ENCODE measurements around the gene OR51B5.
"Not testable (repeated sequence)": the region's sequence is repeated elsewhere in the genome, so short reads cannot be mapped to it uniquely, and the experiment has no call there.

The OR51B5 gene

DNA sequence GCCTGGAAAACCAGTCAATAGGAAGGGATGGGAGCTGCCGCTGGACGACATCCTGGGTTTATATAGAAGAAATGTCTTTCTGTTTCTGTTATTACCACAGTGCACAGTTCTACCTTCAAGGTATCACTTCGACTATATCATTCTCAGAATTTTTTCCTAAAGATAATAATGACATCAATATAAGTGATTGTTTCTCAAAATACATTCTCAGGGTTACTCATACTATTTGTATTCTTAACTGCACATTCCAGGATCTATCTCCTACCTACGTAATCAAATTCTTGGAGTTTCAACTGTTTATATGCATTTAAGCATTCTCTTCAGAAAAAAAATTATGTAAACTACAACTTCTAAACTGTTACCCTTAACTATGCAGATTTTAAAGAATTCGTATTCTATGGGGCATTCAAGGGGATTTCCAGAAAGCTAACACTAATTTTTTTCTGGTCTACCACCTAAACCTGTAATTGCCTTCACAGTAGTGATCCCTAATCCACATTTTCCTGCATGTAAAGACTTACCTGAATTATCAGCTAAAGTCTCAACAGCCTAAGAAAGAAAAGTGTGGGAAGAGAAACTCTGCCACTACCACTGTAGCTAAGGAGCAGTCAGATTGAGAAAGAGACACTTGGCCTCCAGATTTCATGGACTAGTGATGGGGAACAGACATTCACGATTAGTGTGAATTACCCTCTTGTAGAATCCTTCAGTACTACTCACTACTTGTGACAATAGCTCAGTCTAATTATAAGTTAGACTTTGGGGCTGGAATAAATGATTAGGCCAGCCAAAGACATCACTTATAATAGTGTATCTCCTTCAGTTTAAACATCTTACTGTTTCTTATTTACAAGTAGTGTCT, at the start of gene OR51B5:
Gene OR51B5 (minus strand): TSS at position 51 of the 862 bp plus-strand sequence. CDS start 0 bp downstream, at position 51.
- H3K9me3 ChIP-seq (ENCODE audit: control insufficient read depth, low read depth, low read length): no peaks in the 10 kb centered on the region
- peaks cover 11% of the 10 kb centered on the region for H3K4me1 ChIP-seq (ENCODE audit: control insufficient read depth, low read depth, low read length)
- H3K36me3 ChIP-seq (ENCODE audit: control insufficient read depth, low read depth, low read length): no peaks in the 10 kb centered on the region
- H3K27me3 ChIP-seq (ENCODE audit: control insufficient read depth, insufficient read depth, low read length): no peaks in the 10 kb centered on the region
- H3K4me3 ChIP-seq (ENCODE audit: low read length): no peak within 1 kb of the TSS
- H3K27ac ChIP-seq (ENCODE audit: low read length): no peak within 1 kb of the TSS
- no peak within 1 kb of the TSS for H3K9ac ChIP-seq (ENCODE audit: low read length)

- Histone ChIP-seq H3K4me1 (ENCODE audit: control insufficient read depth, low read depth, low read length) (peaks cover 10% of the 10 kb centered on the region), H3K9me3 (ENCODE audit: control insufficient read depth, low read depth, low read length) (no peaks in the 10 kb centered on the region), H3K27ac (ENCODE audit: low read length) (no peak overlapping the region), H3K9ac (ENCODE audit: low read length) (no peak overlapping the region), H3K27me3 (ENCODE audit: control insufficient read depth, insufficient read depth, low read length) (no peaks in the 10 kb centered on the region), H3K36me3 (ENCODE audit: control insufficient read depth, low read depth, low read length) (no peaks in the 10 kb centered on the region), H3K4me3 (ENCODE audit: low read length) (no peak overlapping the region)
These were observed 46.9 kb upstream of the OR51B5 start for GRCh38 chr11:5390210-5390609.

GRCh38 chr11:5384335-5384734, 41.0 kb upstream of the OR51B5 start:
- H3K27me3 ChIP-seq (ENCODE audit: control insufficient read depth, insufficient read depth, low read length): no peaks in the 10 kb centered on the region
- no peak overlapping the region for H3K27ac ChIP-seq (ENCODE audit: low read length)
- H3K4me1 ChIP-seq (ENCODE audit: control insufficient read depth, low read depth, low read length): peaks cover 17% of the 10 kb centered on the region
- H3K36me3 ChIP-seq (ENCODE audit: control insufficient read depth, low read depth, low read length): no peaks in the 10 kb centered on the region
- H3K4me3 ChIP-seq (ENCODE audit: low read length): no peak overlapping the region
- no peak overlapping the region for H3K9ac ChIP-seq (ENCODE audit: low read length)
- no peaks in the 10 kb centered on the region for H3K9me3 ChIP-seq (ENCODE audit: control insufficient read depth, low read depth, low read length)

DNA sequence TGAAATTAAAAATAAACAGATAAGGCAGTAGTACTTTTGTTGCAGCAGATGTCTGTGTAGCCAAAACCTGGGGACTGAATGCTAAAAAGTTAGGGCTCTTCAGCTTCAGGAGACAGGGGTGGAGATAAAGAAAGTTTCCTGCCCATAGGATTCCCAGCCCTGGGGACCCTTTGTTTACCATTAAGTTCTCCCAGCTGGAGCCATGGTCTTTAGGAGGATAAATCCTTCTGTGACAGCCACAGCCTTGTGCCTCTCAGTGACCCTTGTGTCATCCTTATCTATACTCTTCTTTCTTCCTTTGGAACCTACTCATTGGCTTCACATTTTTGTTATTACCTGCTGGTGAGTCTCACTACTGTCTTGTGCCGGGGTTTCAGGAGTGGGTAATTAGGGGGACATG, 40.3 kb upstream of the OR51B5 start, which contains the start of gene OR51M1:
Gene OR51M1 (plus strand): TSS at position 237 of the 400 bp plus-strand sequence. CDS start 5,587 bp downstream, outside the sequence.
- Histone ChIP-seq H3K9ac (ENCODE audit: low read length) (no peak within 1 kb of the TSS), H3K27ac (ENCODE audit: low read length) (no peak within 1 kb of the TSS), H3K27me3 (ENCODE audit: control insufficient read depth, insufficient read depth, low read length) (no peaks in the 10 kb centered on the region), H3K36me3 (ENCODE audit: control insufficient read depth, low read depth, low read length) (no peaks in the 10 kb centered on the region), H3K4me1 (ENCODE audit: control insufficient read depth, low read depth, low read length) (peaks cover 14% of the 10 kb centered on the region), H3K9me3 (ENCODE audit: control insufficient read depth, low read depth, low read length) (no peaks in the 10 kb centered on the region), H3K4me3 (ENCODE audit: low read length) (no peak within 1 kb of the TSS)

GRCh38 chr11:5380740-5381342, 37.5 kb upstream of the OR51B5 start:
- no peak overlapping the region for H3K9ac ChIP-seq (ENCODE audit: low read length)
- no peaks in the 10 kb centered on the region for H3K27me3 ChIP-seq (ENCODE audit: control insufficient read depth, insufficient read depth, low read length)
- H3K4me1 ChIP-seq (ENCODE audit: control insufficient read depth, low read depth, low read length): peaks cover 7% of the 10 kb centered on the region
- H3K4me3 ChIP-seq (ENCODE audit: low read length): no peak overlapping the region
- H3K27ac ChIP-seq (ENCODE audit: low read length): no peak overlapping the region
- no peaks in the 10 kb centered on the region for H3K36me3 ChIP-seq (ENCODE audit: control insufficient read depth, low read depth, low read length)
- no peaks in the 10 kb centered on the region for H3K9me3 ChIP-seq (ENCODE audit: control insufficient read depth, low read depth, low read length)

DNA sequence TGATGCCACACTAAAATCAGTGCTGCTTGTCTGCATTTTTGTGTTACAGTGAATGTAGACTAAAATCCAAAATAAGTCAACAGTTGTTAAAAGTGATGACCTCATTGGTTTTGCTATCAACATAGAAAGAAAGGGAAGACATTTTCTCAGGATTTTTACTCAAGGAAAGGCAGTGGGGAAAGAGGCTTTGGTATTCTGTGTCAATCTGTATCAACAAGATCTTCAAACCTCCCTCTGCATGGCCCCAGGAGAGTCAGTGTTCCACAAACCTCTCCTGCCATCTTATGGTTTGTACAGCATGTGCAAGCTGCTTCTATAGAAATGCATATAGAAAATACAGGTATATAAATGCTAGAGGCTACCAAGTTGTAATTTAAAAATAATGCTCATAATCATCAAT, 26.5 kb upstream of the OR51B5 start:
- Histone ChIP-seq H3K9me3 (ENCODE audit: control insufficient read depth, low read depth, low read length) (peaks cover 8% of the 10 kb centered on the region), H3K4me3 (ENCODE audit: low read length) (no peak overlapping the region), H3K9ac (ENCODE audit: low read length) (no peak overlapping the region), H3K27me3 (ENCODE audit: control insufficient read depth, insufficient read depth, low read length) (no peaks in the 10 kb centered on the region), H3K36me3 (ENCODE audit: control insufficient read depth, low read depth, low read length) (no peaks in the 10 kb centered on the region), H3K27ac (ENCODE audit: low read length) (no peak overlapping the region), H3K4me1 (ENCODE audit: control insufficient read depth, low read depth, low read length) (peaks cover 6% of the 10 kb centered on the region)

GRCh38 chr11:5368502-5369043, 25.2 kb upstream of the OR51B5 start:
- H3K36me3 ChIP-seq (ENCODE audit: control insufficient read depth, low read depth, low read length): no peaks in the 10 kb centered on the region
- H3K9ac ChIP-seq (ENCODE audit: low read length): no peak overlapping the region
- H3K9me3 ChIP-seq (ENCODE audit: control insufficient read depth, low read depth, low read length): peaks cover 8% of the 10 kb centered on the region
- no peak overlapping the region for H3K27ac ChIP-seq (ENCODE audit: low read length)
- no peaks in the 10 kb centered on the region for H3K27me3 ChIP-seq (ENCODE audit: control insufficient read depth, insufficient read depth, low read length)
- H3K4me3 ChIP-seq (ENCODE audit: low read length): no peak overlapping the region
- H3K4me1 ChIP-seq (ENCODE audit: control insufficient read depth, low read depth, low read length): peaks cover 6% of the 10 kb centered on the region

- H3K9ac ChIP-seq (ENCODE audit: low read length): no peak overlapping the region
- peaks cover under 1% of the 10 kb centered on the region for H3K9me3 ChIP-seq (ENCODE audit: control insufficient read depth, low read depth, low read length)
- H3K27me3 ChIP-seq (ENCODE audit: control insufficient read depth, insufficient read depth, low read length): no peaks in the 10 kb centered on the region
- no peaks in the 10 kb centered on the region for H3K36me3 ChIP-seq (ENCODE audit: control insufficient read depth, low read depth, low read length)
- H3K4me3 ChIP-seq (ENCODE audit: low read length): no peak overlapping the region
- H3K27ac ChIP-seq (ENCODE audit: low read length): no peak overlapping the region
- peaks cover 6% of the 10 kb centered on the region for H3K4me1 ChIP-seq (ENCODE audit: control insufficient read depth, low read depth, low read length)
These were observed 24.2 kb upstream of the OR51B5 start for GRCh38 chr11:5367448-5368074.

DNA sequence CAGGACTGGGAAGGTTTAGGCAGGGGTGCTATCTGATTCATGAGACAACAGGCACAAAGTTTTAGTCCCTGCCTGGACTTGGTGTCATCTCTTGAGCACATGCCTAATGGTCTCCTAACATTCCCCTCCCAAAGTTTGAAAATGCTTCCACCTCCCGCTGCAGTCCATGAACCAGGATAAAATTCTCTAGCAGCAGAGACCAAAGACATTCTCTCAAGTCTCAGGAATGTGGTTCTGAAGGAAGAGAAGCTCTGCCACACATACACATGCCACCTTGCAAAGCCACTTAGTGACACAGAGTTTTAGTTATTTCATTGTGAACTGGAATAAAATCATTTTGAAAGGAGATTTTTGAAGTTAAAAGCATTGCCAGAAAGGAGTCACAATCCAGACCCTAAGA, 23.5 kb upstream of the OR51B5 start:
- Histone ChIP-seq H3K4me3 (ENCODE audit: low read length) (no peak overlapping the region), H3K36me3 (ENCODE audit: control insufficient read depth, low read depth, low read length) (no peaks in the 10 kb centered on the region), H3K4me1 (ENCODE audit: control insufficient read depth, low read depth, low read length) (peaks cover 6% of the 10 kb centered on the region), H3K27ac (ENCODE audit: low read length) (no peak overlapping the region), H3K27me3 (ENCODE audit: control insufficient read depth, insufficient read depth, low read length) (no peaks in the 10 kb centered on the region), H3K9ac (ENCODE audit: low read length) (no peak overlapping the region), H3K9me3 (ENCODE audit: control insufficient read depth, low read depth, low read length) (no peaks in the 10 kb centered on the region)

DNA sequence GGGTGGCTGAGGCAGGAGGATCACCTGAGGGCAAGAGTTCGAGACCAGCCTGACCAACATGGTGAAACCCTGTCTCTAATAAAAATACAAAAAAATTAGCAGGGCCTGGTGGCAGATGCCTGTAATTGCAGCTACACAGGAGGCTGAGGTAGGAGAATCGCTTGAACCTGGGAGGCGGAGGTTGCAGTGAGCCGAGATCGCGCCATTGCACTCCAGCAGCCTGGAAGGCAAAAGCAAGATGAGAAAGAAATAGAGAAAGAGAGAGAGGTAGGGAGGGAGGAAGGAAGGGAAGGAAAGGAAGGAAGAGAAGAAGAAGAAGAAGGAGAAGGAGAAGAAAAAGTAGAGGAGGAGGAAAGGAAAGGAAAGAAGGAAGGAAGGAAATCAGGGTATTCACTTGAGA, 23.0 kb upstream of the OR51B5 start:
- not testable (repeated sequence) for H3K27ac ChIP-seq (ENCODE audit: low read length); H3K27me3 ChIP-seq (ENCODE audit: control insufficient read depth, insufficient read depth, low read length)

GRCh38 chr11:5364214-5364613, 20.9 kb upstream of the OR51B5 start:
- Histone ChIP-seq H3K9ac (ENCODE audit: low read length) (no peak overlapping the region), H3K36me3 (ENCODE audit: control insufficient read depth, low read depth, low read length) (no peaks in the 10 kb centered on the region), H3K9me3 (ENCODE audit: control insufficient read depth, low read depth, low read length) (no peaks in the 10 kb centered on the region), H3K4me3 (ENCODE audit: low read length) (no peak overlapping the region), H3K4me1 (ENCODE audit: control insufficient read depth, low read depth, low read length) (peaks cover 6% of the 10 kb centered on the region), H3K27me3 (ENCODE audit: control insufficient read depth, insufficient read depth, low read length) (no peaks in the 10 kb centered on the region), H3K27ac (ENCODE audit: low read length) (no peak overlapping the region)

More for the DNA sequence above, 23.0 kb upstream of the OR51B5 start:
- H3K9ac ChIP-seq (ENCODE audit: low read length); H3K4me1 ChIP-seq (ENCODE audit: control insufficient read depth, low read depth, low read length); H3K9me3 ChIP-seq (ENCODE audit: control insufficient read depth, low read depth, low read length); H3K4me3 ChIP-seq (ENCODE audit: low read length); H3K36me3 ChIP-seq (ENCODE audit: control insufficient read depth, low read depth, low read length): not testable (repeated sequence)

All from iPS-18a (cell line).